ENCODE measurements around the gene RALGAPA2.

DNA sequence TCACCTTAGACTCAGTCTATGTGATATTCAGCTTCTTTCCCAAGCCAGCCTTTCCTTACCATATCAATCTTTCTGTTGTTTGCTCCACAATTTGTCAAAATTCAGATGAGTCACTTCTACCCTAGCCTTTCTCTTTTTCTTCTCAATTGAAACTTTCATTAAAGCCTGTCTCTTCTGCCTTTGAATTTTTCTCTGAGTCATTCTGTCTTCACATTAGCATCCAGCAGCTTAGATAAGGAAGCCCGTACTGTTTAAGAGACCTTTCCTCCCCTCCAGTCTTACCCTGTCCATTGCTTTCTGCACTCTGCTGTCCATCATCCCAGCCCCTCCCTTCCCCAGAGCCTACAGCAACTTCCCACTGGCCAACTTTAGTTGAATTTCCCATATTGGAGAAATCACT lies 34.9 kb upstream of the RALGAPA2 start:
- TF ChIP-seq, protein P1, sequence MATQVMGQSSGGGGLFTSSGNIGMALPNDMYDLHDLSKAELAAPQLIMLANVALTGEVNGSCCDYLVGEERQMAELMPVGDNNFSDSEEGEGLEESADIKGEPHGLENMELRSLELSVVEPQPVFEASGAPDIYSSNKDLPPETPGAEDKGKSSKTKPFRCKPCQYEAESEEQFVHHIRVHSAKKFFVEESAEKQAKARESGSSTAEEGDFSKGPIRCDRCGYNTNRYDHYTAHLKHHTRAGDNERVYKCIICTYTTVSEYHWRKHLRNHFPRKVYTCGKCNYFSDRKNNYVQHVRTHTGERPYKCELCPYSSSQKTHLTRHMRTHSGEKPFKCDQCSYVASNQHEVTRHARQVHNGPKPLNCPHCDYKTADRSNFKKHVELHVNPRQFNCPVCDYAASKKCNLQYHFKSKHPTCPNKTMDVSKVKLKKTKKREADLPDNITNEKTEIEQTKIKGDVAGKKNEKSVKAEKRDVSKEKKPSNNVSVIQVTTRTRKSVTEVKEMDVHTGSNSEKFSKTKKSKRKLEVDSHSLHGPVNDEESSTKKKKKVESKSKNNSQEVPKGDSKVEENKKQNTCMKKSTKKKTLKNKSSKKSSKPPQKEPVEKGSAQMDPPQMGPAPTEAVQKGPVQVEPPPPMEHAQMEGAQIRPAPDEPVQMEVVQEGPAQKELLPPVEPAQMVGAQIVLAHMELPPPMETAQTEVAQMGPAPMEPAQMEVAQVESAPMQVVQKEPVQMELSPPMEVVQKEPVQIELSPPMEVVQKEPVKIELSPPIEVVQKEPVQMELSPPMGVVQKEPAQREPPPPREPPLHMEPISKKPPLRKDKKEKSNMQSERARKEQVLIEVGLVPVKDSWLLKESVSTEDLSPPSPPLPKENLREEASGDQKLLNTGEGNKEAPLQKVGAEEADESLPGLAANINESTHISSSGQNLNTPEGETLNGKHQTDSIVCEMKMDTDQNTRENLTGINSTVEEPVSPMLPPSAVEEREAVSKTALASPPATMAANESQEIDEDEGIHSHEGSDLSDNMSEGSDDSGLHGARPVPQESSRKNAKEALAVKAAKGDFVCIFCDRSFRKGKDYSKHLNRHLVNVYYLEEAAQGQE (IDR thresholded peaks at IDR 0.05; ENCODE audit: insufficient replicate concordance, low read depth): no peak
- TF ChIP-seq POLR2AphosphoS5 (IDR thresholded peaks at IDR 0.05; ENCODE audit: low read depth) (no peak), SPI1 (IDR thresholded peaks at IDR 0.05; ENCODE audit: borderline replicate concordance, low read depth) (no peak), GABPA (IDR thresholded peaks at IDR 0.05; ENCODE audit: low read depth) (no peak)
- TF ChIP-seq, protein P2, sequence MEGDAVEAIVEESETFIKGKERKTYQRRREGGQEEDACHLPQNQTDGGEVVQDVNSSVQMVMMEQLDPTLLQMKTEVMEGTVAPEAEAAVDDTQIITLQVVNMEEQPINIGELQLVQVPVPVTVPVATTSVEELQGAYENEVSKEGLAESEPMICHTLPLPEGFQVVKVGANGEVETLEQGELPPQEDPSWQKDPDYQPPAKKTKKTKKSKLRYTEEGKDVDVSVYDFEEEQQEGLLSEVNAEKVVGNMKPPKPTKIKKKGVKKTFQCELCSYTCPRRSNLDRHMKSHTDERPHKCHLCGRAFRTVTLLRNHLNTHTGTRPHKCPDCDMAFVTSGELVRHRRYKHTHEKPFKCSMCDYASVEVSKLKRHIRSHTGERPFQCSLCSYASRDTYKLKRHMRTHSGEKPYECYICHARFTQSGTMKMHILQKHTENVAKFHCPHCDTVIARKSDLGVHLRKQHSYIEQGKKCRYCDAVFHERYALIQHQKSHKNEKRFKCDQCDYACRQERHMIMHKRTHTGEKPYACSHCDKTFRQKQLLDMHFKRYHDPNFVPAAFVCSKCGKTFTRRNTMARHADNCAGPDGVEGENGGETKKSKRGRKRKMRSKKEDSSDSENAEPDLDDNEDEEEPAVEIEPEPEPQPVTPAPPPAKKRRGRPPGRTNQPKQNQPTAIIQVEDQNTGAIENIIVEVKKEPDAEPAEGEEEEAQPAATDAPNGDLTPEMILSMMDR (IDR thresholded peaks at IDR 0.05; ENCODE audit: insufficient read depth, low read length): no peak

Measured in HL-60 (cell line).